ENCODE results near the gene CCN6. TPM values are rescaled to one million over a fixed set of nuclear protein-coding genes. Genes with fewer than 3 reads are reported as not detected.
"Not testable (repeated sequence)": the region's sequence is repeated elsewhere in the genome, so short reads cannot be mapped to it uniquely, and the experiment has no call there.

The CCN6 gene
- total RNA-seq, 1 experiment from 2014 or later, result not detected

- no peaks in the 10 kb centered on the region for H3K27me3 ChIP-seq (replicated peaks)
- no peaks in the 10 kb centered on the region for H3K9me3 ChIP-seq (replicated peaks)
- no peak overlapping the region for H3K27ac ChIP-seq
- H3K4me1 ChIP-seq (replicated peaks), result peaks cover 18% of the 10 kb centered on the region
- no peak overlapping the region for H3K4me3 ChIP-seq
- H3K36me3 ChIP-seq, result no peaks in the 10 kb centered on the region
- DNase-seq (ENCODE audit: low read depth in 1 of 2, low spot score in 2 of 2), result no peak
Observed at GRCh38 chr6:112033791-112034615, 19.9 kb upstream of the CCN6 start.

- H3K27ac ChIP-seq, result no peak overlapping the region
- H3K4me3 ChIP-seq, result no peak overlapping the region
Observed at GRCh38 chr6:112034616-112034995, 19.3 kb upstream of the CCN6 start.

GRCh38 chr6:112036088-112036637 lies 17.7 kb upstream of the CCN6 start:
- peaks cover 22% of the 10 kb centered on the region for H3K4me1 ChIP-seq (replicated peaks)
- H3K27me3 ChIP-seq (replicated peaks), result no peaks in the 10 kb centered on the region
- no peaks in the 10 kb centered on the region for H3K36me3 ChIP-seq
- no peak overlapping the region for H3K4me3 ChIP-seq
- no peak overlapping the region for H3K27ac ChIP-seq
- no peak for DNase-seq (ENCODE audit: low read depth in 1 of 2, low spot score in 2 of 2)
- no peaks in the 10 kb centered on the region for H3K9me3 ChIP-seq (replicated peaks)

More at GRCh38 chr6:112034616-112034995, 19.3 kb upstream of the CCN6 start:
- Histone ChIP-seq H3K4me1 (replicated peaks) (peaks cover 19% of the 10 kb centered on the region), H3K27me3 (replicated peaks) (no peaks in the 10 kb centered on the region), H3K9me3 (replicated peaks) (no peaks in the 10 kb centered on the region), H3K36me3 (no peaks in the 10 kb centered on the region)
- DNase-seq (ENCODE audit: low read depth in 1 of 2, low spot score in 2 of 2), result no peak

- Histone ChIP-seq H3K27ac (peak overlapping the region; percentile 53), H3K4me3 (no peak overlapping the region)
- peak; percentile 80 to 93 for DNase-seq (ENCODE audit: low read depth in 1 of 2, low spot score in 2 of 2)
Observed at GRCh38 chr6:112037783-112038216, 16.1 kb upstream of the CCN6 start.

GRCh38 chr6:112038268-112038667 lies 15.6 kb upstream of the CCN6 start:
- Histone ChIP-seq H3K9me3 (replicated peaks) (no peaks in the 10 kb centered on the region), H3K27ac (peak overlapping the region; percentile 53), H3K4me3 (no peak overlapping the region), H3K36me3 (no peaks in the 10 kb centered on the region), H3K27me3 (replicated peaks) (no peaks in the 10 kb centered on the region), H3K4me1 (replicated peaks) (peaks cover 27% of the 10 kb centered on the region)
- DNase-seq (ENCODE audit: low read depth in 1 of 2, low spot score in 2 of 2), result no peak

More at GRCh38 chr6:112037783-112038216, 16.1 kb upstream of the CCN6 start:
- H3K27me3 ChIP-seq (replicated peaks), result no peaks in the 10 kb centered on the region
- H3K9me3 ChIP-seq (replicated peaks), result no peaks in the 10 kb centered on the region
- H3K4me1 ChIP-seq (replicated peaks), result peaks cover 27% of the 10 kb centered on the region
- no peaks in the 10 kb centered on the region for H3K36me3 ChIP-seq

- DNase-seq (ENCODE audit: low read depth in 1 of 2, low spot score in 2 of 2), result no peak
- H3K4me1 ChIP-seq (replicated peaks), result peaks cover 27% of the 10 kb centered on the region
- H3K27ac ChIP-seq, result peak overlapping the region; percentile 53
- no peaks in the 10 kb centered on the region for H3K27me3 ChIP-seq (replicated peaks)
- H3K36me3 ChIP-seq, result no peaks in the 10 kb centered on the region
- no peaks in the 10 kb centered on the region for H3K9me3 ChIP-seq (replicated peaks)
- H3K4me3 ChIP-seq, result no peak overlapping the region
Observed at GRCh38 chr6:112038756-112039430, 15.0 kb upstream of the CCN6 start.

- DNase-seq (ENCODE audit: low read depth in 1 of 2, low spot score in 2 of 2), result no peak
- H3K36me3 ChIP-seq, result no peaks in the 10 kb centered on the region
- peaks cover 27% of the 10 kb centered on the region for H3K4me1 ChIP-seq (replicated peaks)
- no peak overlapping the region for H3K4me3 ChIP-seq
- H3K27me3 ChIP-seq (replicated peaks), result no peaks in the 10 kb centered on the region
- no peaks in the 10 kb centered on the region for H3K9me3 ChIP-seq (replicated peaks)
- no peak overlapping the region for H3K27ac ChIP-seq
Observed at GRCh38 chr6:112039431-112039770, 14.5 kb upstream of the CCN6 start.

- DNase-seq (ENCODE audit: low read depth in 1 of 2, low spot score in 2 of 2), result no peak
- no peaks in the 10 kb centered on the region for H3K9me3 ChIP-seq (replicated peaks)
- H3K4me1 ChIP-seq (replicated peaks), result peaks cover 27% of the 10 kb centered on the region
- H3K36me3 ChIP-seq, result no peaks in the 10 kb centered on the region
- H3K4me3 ChIP-seq, result no peak overlapping the region
- H3K27me3 ChIP-seq (replicated peaks), result no peaks in the 10 kb centered on the region
- 0 out of 2 replicates have a peak overlapping the region, but pooled peaks have one; percentile 22 for H3K27ac ChIP-seq
Observed at GRCh38 chr6:112040956-112041355, 12.9 kb upstream of the CCN6 start.

- Histone ChIP-seq H3K36me3 (no peaks in the 10 kb centered on the region), H3K27ac (0 out of 2 replicates have a peak overlapping the region, but pooled peaks have one; percentile 22), H3K4me1 (replicated peaks) (peaks cover 27% of the 10 kb centered on the region), H3K4me3 (no peak overlapping the region), H3K9me3 (replicated peaks) (no peaks in the 10 kb centered on the region), H3K27me3 (replicated peaks) (no peaks in the 10 kb centered on the region)
- DNase-seq (ENCODE audit: low read depth in 1 of 2, low spot score in 2 of 2), result no peak
Observed at GRCh38 chr6:112041535-112041934, 12.4 kb upstream of the CCN6 start.

GRCh38 chr6:112043032-112044007 lies 10.6 kb upstream of the CCN6 start:
- no peaks in the 10 kb centered on the region for H3K9me3 ChIP-seq (replicated peaks)
- peaks cover 17% of the 10 kb centered on the region for H3K4me1 ChIP-seq (replicated peaks)
- no peaks in the 10 kb centered on the region for H3K36me3 ChIP-seq
- DNase-seq (ENCODE audit: low read depth in 1 of 2, low spot score in 2 of 2), result peak; percentile 93 to 94
- peak overlapping the region; percentile 73 for H3K27ac ChIP-seq
- no peaks in the 10 kb centered on the region for H3K27me3 ChIP-seq (replicated peaks)
- peak overlapping the region; percentile 43 for H3K4me3 ChIP-seq

GRCh38 chr6:112044196-112044595 lies 9.7 kb upstream of the CCN6 start:
- H3K36me3 ChIP-seq, result no peaks in the 10 kb centered on the region
- H3K27me3 ChIP-seq (replicated peaks), result no peaks in the 10 kb centered on the region
- no peak overlapping the region for H3K27ac ChIP-seq
- no peak for DNase-seq (ENCODE audit: low read depth in 1 of 2, low spot score in 2 of 2)
- peaks cover 9% of the 10 kb centered on the region for H3K4me1 ChIP-seq (replicated peaks)
- H3K4me3 ChIP-seq, result no peak overlapping the region
- no peaks in the 10 kb centered on the region for H3K9me3 ChIP-seq (replicated peaks)

- H3K27ac ChIP-seq, result no peak overlapping the region
- no peaks in the 10 kb centered on the region for H3K9me3 ChIP-seq (replicated peaks)
- no peaks in the 10 kb centered on the region for H3K27me3 ChIP-seq (replicated peaks)
- no peak for DNase-seq (ENCODE audit: low read depth in 1 of 2, low spot score in 2 of 2)
- H3K36me3 ChIP-seq, result no peaks in the 10 kb centered on the region
- H3K4me1 ChIP-seq (replicated peaks), result peaks cover 9% of the 10 kb centered on the region
- no peak overlapping the region for H3K4me3 ChIP-seq
Observed at GRCh38 chr6:112044856-112045255, 9.0 kb upstream of the CCN6 start.

- H3K4me1 ChIP-seq (replicated peaks); H3K36me3 ChIP-seq; H3K27ac ChIP-seq; H3K9me3 ChIP-seq (replicated peaks); H3K4me3 ChIP-seq; DNase-seq (ENCODE audit: low read depth in 1 of 2, low spot score in 2 of 2); H3K27me3 ChIP-seq (replicated peaks): not testable (repeated sequence)
Observed at GRCh38 chr6:112047523-112047922, 6.4 kb upstream of the CCN6 start.
